Mucosa of rectum (tissue), 2 donors: ENCODE results near the gene TUBB.

Experiments
- H3K27ac ChIP-seq, 2 donors: one replicate each; pipeline ENCODE4 v1.7.0; 2013; ENCODE audit warnings: inconsistent platforms in 2 of 2, low read depth in 2 of 2, low read length in 2 of 2
- H3K27me3 ChIP-seq, 2 donors: one replicate each; pipeline ENCODE4 v1.7.0; 2013; ENCODE audit warnings: low read length in 2 of 2; ENCODE audit not compliant: control insufficient read depth in 2 of 2, insufficient read depth in 2 of 2
- H3K36me3 ChIP-seq, 2 donors: one replicate each; pipeline ENCODE4 v1.7.0; 2013; ENCODE audit warnings: low read length in 2 of 2; ENCODE audit not compliant: control insufficient read depth in 2 of 2, insufficient read depth in 2 of 2
- H3K4me1 ChIP-seq, 2 donors: one replicate each; pipeline ENCODE4 v1.7.0; 2013; ENCODE audit warnings: low read length in 2 of 2, mild to moderate bottlenecking in 1 of 2; ENCODE audit not compliant: control insufficient read depth in 2 of 2, insufficient read depth in 2 of 2
- H3K4me3 ChIP-seq, 2 donors: one replicate each; pipeline ENCODE4 v1.7.0; 2013; ENCODE audit warnings: low read length in 2 of 2
- H3K9ac ChIP-seq, 2 donors: one replicate each; pipeline ENCODE4 v1.7.0; 2013; ENCODE audit warnings: low read length in 2 of 2, low read depth in 1 of 2, mild to moderate bottlenecking in 1 of 2
- H3K9me3 ChIP-seq, 2 donors: one replicate each; pipeline ENCODE4 v1.7.0; 2013; ENCODE audit warnings: low read length in 2 of 2; ENCODE audit not compliant: control insufficient read depth in 2 of 2
- donor health status: healthy.
- donor health status: Normal muscosa, but diverticular disease.

The TUBB gene

DNA sequence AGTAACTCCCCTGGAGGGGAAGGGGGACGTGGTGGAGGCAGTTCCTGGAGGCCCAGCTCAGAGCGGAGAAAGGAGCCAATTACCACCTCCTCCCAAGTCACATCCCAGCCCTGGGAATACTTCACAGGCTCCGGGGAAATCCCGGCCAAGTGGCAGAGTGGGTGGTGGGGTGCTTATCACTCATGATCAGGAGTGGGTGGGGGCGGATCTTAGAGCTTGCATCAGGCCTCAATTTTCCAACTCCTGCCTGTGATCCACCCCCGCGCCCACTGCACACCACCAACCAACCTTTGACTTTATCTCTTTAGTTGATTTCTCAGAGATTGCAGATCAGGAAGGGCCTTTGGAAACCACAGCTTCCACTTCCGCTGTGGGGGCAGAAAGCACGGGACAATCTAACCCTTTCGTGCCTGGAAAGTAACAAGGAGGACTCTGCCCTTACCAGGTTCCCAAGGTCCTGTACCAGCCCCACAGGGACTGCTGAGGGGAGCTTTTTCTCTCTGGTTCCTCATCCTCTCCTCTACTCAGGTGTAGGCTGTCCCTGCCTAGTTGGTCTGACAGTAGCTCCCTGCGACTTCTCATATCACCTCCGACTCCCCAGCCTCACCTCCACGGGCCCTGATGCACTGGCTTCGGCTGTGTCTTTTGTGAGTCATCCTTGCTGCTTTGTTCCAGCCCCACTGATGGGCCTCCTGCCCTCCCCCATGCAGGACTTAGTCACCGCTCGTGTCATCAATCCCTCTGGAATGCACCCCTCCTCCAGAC is 49.1 kb downstream of the TUBB start:
- no peaks in the 10 kb centered on the region for H3K36me3 ChIP-seq
- H3K27ac ChIP-seq = no peak overlapping the region
- no peaks in the 10 kb centered on the region for H3K9me3 ChIP-seq
- peaks cover 4 to 9% of the 10 kb centered on the region in 2 donors for H3K4me1 ChIP-seq
- no peak overlapping the region for H3K4me3 ChIP-seq
- H3K9ac ChIP-seq = no peak overlapping the region
- no peaks in the 10 kb centered on the region for H3K27me3 ChIP-seq

DNA sequence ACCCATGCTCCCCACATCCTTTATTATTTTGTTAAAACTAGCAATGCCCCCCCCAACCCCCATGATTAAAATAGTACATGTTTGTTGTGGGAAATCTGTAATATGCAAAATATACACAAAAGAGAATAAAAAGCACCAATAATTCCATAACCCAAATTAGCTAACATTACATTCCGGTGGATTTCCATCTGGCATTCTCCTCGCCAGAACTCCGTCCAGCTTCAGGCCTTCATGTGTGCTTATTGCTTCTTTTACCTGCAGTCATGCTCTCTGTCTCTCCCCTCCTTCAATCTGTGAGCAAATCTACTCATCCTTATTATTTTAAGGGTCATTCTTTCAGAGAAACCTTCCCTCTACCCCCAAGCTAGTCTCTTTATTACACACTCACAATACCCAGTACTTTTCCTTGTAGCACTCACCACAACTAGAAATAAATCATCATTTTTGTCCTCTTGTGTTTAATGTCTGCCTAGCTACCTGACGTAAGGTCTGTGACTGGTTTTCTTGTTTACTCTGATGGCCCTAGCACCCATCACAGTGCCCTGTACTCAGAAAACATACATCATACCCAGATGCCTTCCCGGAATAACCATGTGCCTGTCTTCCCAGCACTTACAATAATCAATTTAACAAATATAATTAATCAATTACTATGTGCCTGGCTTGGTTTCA is 49.8 kb downstream of the TUBB start:
- Histone ChIP-seq H3K36me3 (no peaks in the 10 kb centered on the region), H3K9ac (no peak overlapping the region), H3K4me1 (peaks cover 3 to 9% of the 10 kb centered on the region in 2 donors), H3K9me3 (no peaks in the 10 kb centered on the region), H3K27me3 (no peaks in the 10 kb centered on the region), H3K27ac (no peak overlapping the region), H3K4me3 (no peak overlapping the region)

DNA sequence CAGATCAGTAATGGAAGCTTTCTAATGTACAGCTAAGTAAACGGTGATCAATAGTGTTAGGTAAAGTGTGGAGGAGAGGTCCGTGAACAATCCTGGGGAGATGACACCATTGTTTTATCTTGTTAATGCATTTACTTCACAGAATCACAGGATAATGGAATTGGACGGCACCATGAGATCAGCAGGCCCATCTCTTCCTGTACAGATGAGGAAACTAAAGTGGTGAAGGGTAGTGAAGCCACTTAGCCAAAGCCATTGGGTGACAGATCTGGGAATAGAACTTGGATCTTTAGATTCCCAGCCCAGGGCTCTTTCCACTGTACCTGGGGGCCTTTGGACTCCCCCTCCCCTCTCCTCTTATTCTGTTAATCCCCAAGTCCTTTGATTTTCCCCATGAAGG is 50.4 kb downstream of the TUBB start:
- H3K4me1 ChIP-seq = peaks cover 3 to 9% of the 10 kb centered on the region in 2 donors
- no peaks in the 10 kb centered on the region for H3K36me3 ChIP-seq
- H3K27me3 ChIP-seq = no peaks in the 10 kb centered on the region
- H3K9me3 ChIP-seq = no peaks in the 10 kb centered on the region
- H3K27ac ChIP-seq = no peak overlapping the region
- H3K4me3 ChIP-seq = no peak overlapping the region
- no peak overlapping the region for H3K9ac ChIP-seq

DNA sequence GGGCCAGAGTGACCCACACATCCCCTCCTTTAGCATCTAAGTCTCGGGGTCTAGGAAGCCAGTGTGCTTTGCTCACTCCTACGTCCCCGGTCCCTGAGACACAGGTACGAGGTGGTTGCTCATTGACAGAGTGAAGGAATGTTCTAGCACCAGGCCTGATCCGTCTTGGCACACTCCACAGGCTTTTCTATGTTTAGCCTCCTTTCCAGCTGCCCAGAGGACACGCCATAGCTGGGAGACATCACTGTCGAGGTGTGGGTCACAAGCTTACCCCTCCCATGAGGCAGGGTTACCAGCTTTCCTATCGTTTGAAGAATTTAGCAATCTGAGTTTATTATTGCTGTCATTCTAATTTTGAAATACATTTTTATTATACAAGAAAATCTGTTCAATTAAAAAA is 54.5 kb downstream of the TUBB start:
- Histone ChIP-seq H3K9me3 (no peaks in the 10 kb centered on the region), H3K4me3 (no peak overlapping the region), H3K27me3 (no peaks in the 10 kb centered on the region), H3K27ac (no peak overlapping the region), H3K36me3 (no peaks in the 10 kb centered on the region), H3K4me1 (peaks cover 17 to 30% of the 10 kb centered on the region in 2 donors), H3K9ac (no peak overlapping the region)
